K562 (cell line): ENCODE results near the gene CIAO3. TPM values are rescaled to one million over a fixed set of nuclear protein-coding genes. Genes with fewer than 3 reads are reported as not detected.

Experiments
- ATAC-seq: fragments of 200-7000 bp; cut with Tn5 transposase; 3 replicates; pipeline ENCODE4 v1.9.1; 2020; ENCODE audit warnings: moderate library complexity
- BruUV-seq: library from RNA; stranded (reverse); fragments of 400-500 nt; replicated peaks from 2 replicates; lab custom pipeline; 2021; lab: Mats Ljungman, UMichigan
- CTCF ChIA-PET: fragments of 300-600 bp; formaldehyde crosslinking; extraction: SDS; loops from one replicate; lab custom pipeline; 2021; ENCODE audit warnings: low intra/inter-chr PET ratio; lab: Yijun Ruan, JAX
- POLR2A ChIA-PET: fragments of 300-600, 350-650 bp; sonication (Branson Sonifier 250); formaldehyde crosslinking; extraction: SDS; loops from one replicate; lab custom pipeline; 2021; ENCODE audit warnings: antibody characterized with exemption, inconsistent platforms; lab: Yijun Ruan, JAX
- DNase-seq, 4 experiments: peaks; one replicate each; pipeline versions ENCODE4 v3.0.0 to v3.0.0-alpha.2; 2011 to 2018; ENCODE audit warnings: low spot score in 3 of 4, mixed read lengths in 3 of 4; ENCODE audit errors: extremely low read depth in 1 of 4
- FAIRE-seq: peaks from 2 replicates; lab custom pipeline; 2011; peaks lifted over from hg19 to GRCh38; lab: Jason Lieb, UNC
- H2AFZ ChIP-seq: 2 replicates; pipeline ENCODE4 v1.6.0; 2011; ENCODE audit warnings: low read depth, low read length, control low read depth, inconsistent platforms
- H3K27ac ChIP-seq: fragments of 200-600 bp; 3 replicates; pipeline ENCODE4 v1.8.0; 2011; ENCODE audit warnings: low read depth, mild to moderate bottlenecking, control low read depth, inconsistent platforms, low read length, moderate library complexity, mixed read lengths; ENCODE audit errors: extremely low read depth
- H3K27me3 ChIP-seq, 2 experiments: fragments of 300-600 bp in 1 of 2; 2 replicates in 1 of 2; 3 replicates in 1 of 2; pipeline versions ENCODE4 v1.6.0 to v1.8.0; 2011; ENCODE audit warnings: inconsistent platforms in 2 of 2, low read length in 2 of 2, mild to moderate bottlenecking in 1 of 2, mixed read lengths in 1 of 2, moderate library complexity in 1 of 2; ENCODE audit not compliant: control insufficient read depth in 2 of 2, insufficient read depth in 2 of 2
- H3K36me3 ChIP-seq: fragments of 300-600 bp; 3 replicates; pipeline ENCODE4 v1.8.0; 2011; ENCODE audit warnings: mild to moderate bottlenecking, low read length, inconsistent platforms; ENCODE audit not compliant: control insufficient read depth, insufficient read depth
- H3K4me1 ChIP-seq, 2 experiments: fragments of 200-600 bp in 1 of 2; replicated peaks in 1 of 2; 2 replicates in 1 of 2; 3 replicates in 1 of 2; pipeline versions ENCODE4 v1.5.1 to v1.8.0; 2011; ENCODE audit warnings: inconsistent platforms in 2 of 2, low read length in 2 of 2, mild to moderate bottlenecking in 1 of 2, mixed read lengths in 1 of 2, moderate library complexity in 1 of 2; ENCODE audit not compliant: control insufficient read depth in 2 of 2, insufficient read depth in 2 of 2
- H3K4me2 ChIP-seq: 2 replicates; pipeline ENCODE4 v1.6.1; 2011; ENCODE audit warnings: low read length, control low read depth, inconsistent platforms, mixed read lengths; ENCODE audit not compliant: insufficient read depth
- H3K4me3 ChIP-seq: fragments of 200-600 bp; sonication (generic), shearing (Covaris generic); 2 replicates; pipeline ENCODE4 v1.5.1; 2016; ENCODE audit warnings: control low read depth, inconsistent platforms
- H3K79me2 ChIP-seq: fragments of 200-600 bp; 3 replicates; pipeline ENCODE4 v1.8.0; 2011; ENCODE audit warnings: low read length, inconsistent platforms; ENCODE audit not compliant: control insufficient read depth, insufficient read depth
- H3K9ac ChIP-seq, 2 experiments: 2 replicates each; pipeline versions ENCODE4 v1.6.0 to v1.6.1; 2011; ENCODE audit warnings: low read depth in 2 of 2, low read length in 2 of 2, control low read depth in 1 of 2, inconsistent platforms in 1 of 2, mild to moderate bottlenecking in 1 of 2, mixed read lengths in 1 of 2; ENCODE audit not compliant: insufficient read depth in 1 of 2
- H3K9me1 ChIP-seq: one replicate; pipeline ENCODE4 v1.6.0; 2011; ENCODE audit warnings: inconsistent platforms, mild to moderate bottlenecking, low read length, moderate library complexity; ENCODE audit not compliant: control insufficient read depth, insufficient read depth
- H3K9me3 ChIP-seq: replicated peaks from 2 replicates; pipeline ENCODE4 v1.5.1; 2011; ENCODE audit warnings: low read depth, low read length, inconsistent platforms; ENCODE audit not compliant: control insufficient read depth, insufficient read depth
- H4K20me1 ChIP-seq: replicated peaks from 2 replicates; pipeline ENCODE4 v1.6.1; 2011; ENCODE audit warnings: low read length, inconsistent platforms, mixed read lengths; ENCODE audit not compliant: control insufficient read depth, insufficient read depth
- E2F3 ChIP-seq: fragments of 250-450 bp; sonication (Bioruptor Pico); IDR thresholded peaks from 2 replicates; pipeline ENCODE4 v1.4.0; 2020; ENCODE audit warnings: mild to moderate bottlenecking
- NCOA2 ChIP-seq, 2 experiments: fragments of 450-650 bp; IDR thresholded peaks; 2 replicates each; pipeline ENCODE4 v1.6.1; 2018; ENCODE audit warnings: mild to moderate bottlenecking in 2 of 2, moderate library complexity in 1 of 2; ENCODE audit not compliant: partially characterized antibody in 2 of 2
- NR2F6 ChIP-seq: fragments of 450-650 bp; formaldehyde crosslinking; IDR thresholded peaks from 2 replicates; pipeline ENCODE4 v1.4.0; 2020; ENCODE audit warnings: mild to moderate bottlenecking
- POLR2G ChIP-seq: fragments of 200-400 bp; formaldehyde crosslinking; IDR thresholded peaks from 2 replicates; pipeline ENCODE4 v1.6.1; 2017; ENCODE audit warnings: low read depth, mild to moderate bottlenecking, antibody characterized with exemption, low read length, moderate library complexity
- RBM22 ChIP-seq: fragments of 200-400 bp; formaldehyde crosslinking; IDR thresholded peaks from 2 replicates; pipeline ENCODE4 v1.6.1; 2018; ENCODE audit warnings: low read length, low read depth; ENCODE audit not compliant: poor library complexity, severe bottlenecking
- ZKSCAN1 ChIP-seq: fragments of 150-350 bp; IDR thresholded peaks from 2 replicates; pipeline ENCODE4 v1.6.1; 2016; ENCODE audit warnings: low read depth, low read length
- ZKSCAN3 ChIP-seq: fragments of 250-450 bp; sonication (Bioruptor Pico); IDR thresholded peaks from 2 replicates; pipeline ENCODE4 v1.4.0; 2020
- ZNF197 ChIP-seq: fragments of 200-800 bp; sonication (Bioruptor generic); IDR thresholded peaks from 2 replicates; pipeline ENCODE4 v1.6.1; 2016; ENCODE audit warnings: low read depth, missing genetic modification characterization, missing compliant biosample characterization
- ZNF589 ChIP-seq: fragments of 200-800 bp; sonication (Bioruptor generic); IDR thresholded peaks from 2 replicates; pipeline ENCODE4 v1.6.1; 2016; ENCODE audit warnings: low read depth, missing genetic modification characterization, missing compliant biosample characterization
- ZNF644 ChIP-seq: fragments of 200-800 bp; sonication (Bioruptor generic); IDR thresholded peaks from 2 replicates; pipeline ENCODE4 v1.6.1; 2016; ENCODE audit warnings: low read depth, missing genetic modification characterization, missing compliant biosample characterization
- WGBS: fragments of 100-300 bp; shearing (Covaris generic); methylation state at CpG from one replicate; pipeline ENCODE4 v1.1.6; 2016; ENCODE audit warnings: low coverage, mixed read lengths; ENCODE audit not compliant: insufficient coverage; ENCODE audit errors: missing lambda C conversion rate; 5-methylcytosine and 5-hydroxymethylcytosine counted together
- in situ Hi-C: fragments of 300-500 bp; cut with MboI; formaldehyde crosslinking; loops from 4 replicates; pipeline ENCODE4 v1.15.0; 2018; ENCODE audit warnings: inconsistent platforms, mixed read lengths
- intact Hi-C: fragments of 100-400 bp; cut with micrococcal nuclease; formaldehyde crosslinking; loops from 2 replicates; pipeline ENCODE4 v1.14.2; 2022
- polyA plus RNA-seq, 8 experiments: library from polyadenylated mRNA; depleted of rRNA in 4 of 8; stranded (reverse) in 5 of 8; unstranded in 3 of 8; fragments of >200 nt; fragmentation: Nextera tagmentation in 2 of 8; fragmentation: Illumina TruSeq in 1 of 8; extraction: Ambion mirVana in 2 of 8; extraction: Trizol in 1 of 8; gene quantifications; 2 replicates each; pipeline versions ENCODE4 v1.2.1 to v1.2.3, GENCODE V29; 2011 to 2014; ENCODE audit warnings: inconsistent platforms in 1 of 8, missing spikeins in 1 of 8
- total RNA-seq, 7 experiments: library from RNA; depleted of rRNA in 6 of 7; stranded (reverse); fragments of >200 nt in 6 of 7; fragmentation: Illumina TruSeq in 2 of 7; extraction: Trizol in 2 of 7; gene quantifications; 2 replicates each; pipeline versions ENCODE4 v1.2.1 to v1.2.3, GENCODE V29; 2011 to 2021; ENCODE audit warnings: low replicate concordance in 1 of 7

Gene CIAO3
- total and polyA plus RNA-seq, 9 of the 15 experiments (the other 6 are each of a cell fraction or from before 2014, with no cell fraction given): 2.2 to 35.6 (median 18.7) TPM

DNA sequence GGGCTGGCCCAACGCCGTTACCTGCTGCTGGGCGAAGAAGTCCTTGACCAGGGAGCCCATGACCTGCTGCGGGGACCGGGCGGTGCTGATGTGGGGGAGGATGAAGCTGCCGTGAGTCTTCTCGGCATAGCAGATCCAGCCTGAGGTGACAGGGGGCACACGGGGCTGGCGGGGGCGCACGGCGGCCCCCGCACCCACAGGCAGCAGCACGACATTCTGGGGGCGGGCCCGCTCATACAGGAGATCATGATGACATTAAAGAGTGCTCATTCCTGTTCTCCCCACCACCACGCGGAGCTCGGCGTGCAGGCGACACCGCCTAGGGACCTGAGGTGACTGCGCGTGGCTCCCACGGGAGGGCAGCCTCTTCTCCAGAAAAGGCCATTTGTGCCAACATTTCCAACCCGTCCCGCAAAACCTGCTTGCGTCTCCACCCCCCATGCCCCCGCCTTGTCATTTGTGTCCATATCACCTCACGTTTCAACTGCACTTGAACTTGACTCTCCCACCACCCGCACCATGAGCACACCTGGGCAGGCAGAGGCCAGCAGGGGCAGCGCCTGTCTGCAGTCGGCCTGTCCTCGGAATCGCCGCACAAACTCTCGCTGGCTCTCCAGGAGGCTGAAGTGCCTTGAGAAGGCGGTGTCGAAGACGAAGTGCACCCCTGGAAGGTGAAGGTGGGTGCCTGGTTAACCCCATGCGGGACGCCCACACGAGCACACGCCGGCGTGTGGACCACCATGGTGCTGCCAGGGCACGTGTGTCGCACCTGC lies 6.4 kb downstream of the CIAO3 start:
- Histone ChIP-seq H3K9me1 (peaks cover 6% of the 10 kb centered on the region), H3K27ac (no peak overlapping the region), H3K79me2 (peaks cover 9% of the 10 kb centered on the region), H4K20me1 (no peaks in the 10 kb centered on the region; the same call in 1 of the 2 replicates), H3K4me2 (no peak overlapping the region), H3K4me3 (no peak overlapping the region)
- ChIA-PET POLR2A (interaction anchor here (0.6 to 1.4 kb wide), 3 partner anchors 21 to 107 kb away, joined by 3 to 4 read pairs (median 3); no protein-coding TSS in a partner anchor), CTCF (no interaction called here)
- 90% methylated on average over 36 of the region's 49 CpGs for WGBS
- no peak for FAIRE-seq
- in situ Hi-C loops: no loop called here
- no peak for TF ChIP-seq NCOA2 (IDR thresholded peaks at IDR 0.05; ENCODE audit: partially characterized antibody in 2 of 2)
- no peak for TF ChIP-seq E2F3 (CRISPR knock-in tag)
- no peak for TF ChIP-seq ZKSCAN3 (CRISPR knock-in tag)
- no peak for TF ChIP-seq ZNF589
- no peak for TF ChIP-seq ZNF197 (CRISPR knock-in tag)
- no peak for TF ChIP-seq ZKSCAN1
- TF ChIP-seq RBM22: peak; percentile 2
- TF ChIP-seq ZNF644: no peak
- TF ChIP-seq POLR2G: peak; percentile 7; the same call in 1 of the 2 replicates
- no peak for TF ChIP-seq NR2F6 (CRISPR knock-in tag)
- TF ChIP-seq, all 486 proteins: peak for 2
- no peaks in the 10 kb centered on the region for H3K27me3 ChIP-seq
- no TSS peak for BruUV-seq
- H3K36me3 ChIP-seq: peaks cover 92% of the 10 kb centered on the region; the same call in 2 of the 3 replicates
- H3K9me3 ChIP-seq: no peaks in the 10 kb centered on the region
- no peak for ATAC-seq
- H3K9ac ChIP-seq: peak overlapping the region in 1 of 2 experiments; percentile 89; a peak in 1 of 4 replicates
- no peak overlapping the region for H2AFZ ChIP-seq
- intact Hi-C loops: no loop called here
- no peak for DNase-seq
- peaks cover 10 to 92% of the 10 kb centered on the region in 2 experiments; a peak in 4 of 5 replicates for H3K4me1 ChIP-seq
